H1 (cell line): ENCODE results near the gene WNK2. TPM values are rescaled to one million over a fixed set of nuclear protein-coding genes. Genes with fewer than 3 reads are reported as not detected.

ENCODE experiments used
- ASH2L ChIP-seq: fragments of 200-600, 300-600 bp; sonication (generic); IDR thresholded peaks from one replicate; pipeline ENCODE4 v1.7.1; 2017; ENCODE audit warnings: low read length
- GABPA ChIP-seq: IDR thresholded peaks from 2 replicates; pipeline ENCODE4 v1.6.1; 2011; ENCODE audit warnings: mild to moderate bottlenecking, low read length, moderate library complexity, borderline replicate concordance; ENCODE audit not compliant: insufficient read depth
- KDM4A ChIP-seq: IDR thresholded peaks from one replicate; pipeline ENCODE4 v1.7.1; 2012; ENCODE audit warnings: low read depth, mild to moderate bottlenecking, moderate library complexity, low read length, inconsistent platforms; ENCODE audit not compliant: severe bottlenecking
- KDM5A ChIP-seq: fragments of 200-600 bp; IDR thresholded peaks from 2 replicates; pipeline ENCODE4 v1.7.1; 2012; ENCODE audit warnings: mild to moderate bottlenecking, low read length, inconsistent platforms, mixed read lengths
- MAFK ChIP-seq: IDR thresholded peaks from 2 replicates; pipeline ENCODE4 v1.6.1; 2012; ENCODE audit warnings: low read depth, mild to moderate bottlenecking, improper control_type of control experiment, low read length
- POU5F1 ChIP-seq: IDR thresholded peaks from 2 replicates; pipeline ENCODE4 v1.6.1; 2011; ENCODE audit warnings: low read depth, mild to moderate bottlenecking, low read length, moderate library complexity
- SP4 ChIP-seq: IDR thresholded peaks from 2 replicates; pipeline ENCODE4 v1.6.1; 2012; ENCODE audit warnings: low read length, inconsistent platforms
- polyA plus RNA-seq, 7 experiments: library from polyadenylated mRNA; depleted of rRNA in 3 of 7; stranded (reverse) in 5 of 7; unstranded in 2 of 7; fragments of >200 nt in 5 of 7; fragments of 200-250 nt in 2 of 7; gene quantifications; 1 replicate in 5 of 7; 2 replicates in 1 of 7; 4 replicates in 1 of 7; pipeline versions ENCODE4 v1.2.1 to v1.2.3, GENCODE V29; 2011 to 2013; ENCODE audit warnings: missing spikeins in 2 of 7, mixed read lengths in 2 of 7
- total RNA-seq: library from RNA; stranded (reverse); fragmentation: NEBNext Ultra II Directional; extraction: Animal tissue kit (Norgen Biotek cat#: 25700); gene quantifications from 2 replicates; pipeline ENCODE4 v1.2.1, GENCODE V29; 2021

WNK2 gene
- total and polyA plus RNA-seq, 2 of the 8 experiments (the other 6 are each of a cell fraction or from before 2014, with no cell fraction given), result 12.0 to 87.2 TPM

DNA sequence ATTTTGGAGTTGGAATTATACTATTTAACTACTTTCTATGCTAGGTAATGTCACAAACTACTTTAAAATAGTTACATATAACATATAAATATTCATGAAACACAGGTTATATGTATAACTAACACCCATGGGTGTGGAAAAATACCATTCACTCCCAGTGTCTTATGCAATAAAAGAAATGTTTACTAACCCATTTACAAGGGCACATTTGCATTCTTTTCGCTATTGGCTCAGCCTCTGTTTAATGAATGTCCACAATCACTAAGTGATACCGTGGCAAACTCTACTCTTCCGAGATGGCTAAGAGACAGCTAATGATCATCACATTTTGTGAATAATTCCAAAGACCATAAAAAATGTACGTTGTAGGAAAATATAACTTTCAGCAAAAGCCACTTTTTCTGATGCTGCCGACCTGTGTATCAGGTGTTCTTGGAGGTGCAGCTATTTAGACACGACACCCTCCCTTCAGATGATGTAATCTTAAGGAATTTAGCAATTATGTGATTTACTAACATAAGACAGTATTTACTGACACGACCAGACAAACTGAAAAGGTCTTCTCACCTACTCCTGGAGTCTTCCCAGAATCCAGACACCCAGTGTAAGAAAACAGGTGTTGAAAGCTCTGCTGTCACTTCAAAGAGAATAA, 145.8 kb downstream of the WNK2 start (continued):
- TF ChIP-seq KDM5A, result no peak
- TF ChIP-seq MAFK, result no peak
- TF ChIP-seq ASH2L, result no peak
- no peak for TF ChIP-seq SP4
- TF ChIP-seq KDM4A, result no peak
- no peak for TF ChIP-seq GABPA
- no peak for TF ChIP-seq POU5F1
